Chondrocyte (in vitro differentiated cells): Measurements from ENCODE around the gene SMPDL3B. TPM values are rescaled to one million over a fixed set of nuclear protein-coding genes. Genes with fewer than 3 reads are reported as not detected.
A peak's percentile ranks its signal among the peaks of the same experiment; 100 is the strongest.
"Not testable (repeated sequence)": the region's sequence is repeated elsewhere in the genome, so short reads cannot be mapped to it uniquely, and the experiment has no call there.

Experiments used
- DNase-seq: peaks from one replicate; pipeline ENCODE4 v3.0.0; 2021; ENCODE audit warnings: mixed read lengths, low spot score
- H3K27ac Mint-ChIP-seq: one replicate; pipeline ENCODE4 v1.8.0; 2021; ENCODE audit warnings: mild to moderate bottlenecking, moderate library complexity, mixed read lengths; ENCODE audit not compliant: unreplicated experiment
- H3K27me3 Mint-ChIP-seq: 2 replicates; pipeline ENCODE4 v1.8.0; 2021; ENCODE audit warnings: low read depth, mixed read lengths
- H3K36me3 Mint-ChIP-seq: 2 replicates; pipeline ENCODE4 v1.8.0; 2021; ENCODE audit warnings: low read depth, mixed read lengths
- H3K4me1 Mint-ChIP-seq: 2 replicates; pipeline ENCODE4 v1.8.0; 2021; ENCODE audit warnings: low read depth, mild to moderate bottlenecking, mixed read lengths
- H3K4me3 Mint-ChIP-seq: one replicate; pipeline ENCODE4 v1.8.0; 2021; ENCODE audit warnings: mild to moderate bottlenecking, moderate library complexity, mixed read lengths; ENCODE audit not compliant: unreplicated experiment
- H3K9me3 Mint-ChIP-seq: 2 replicates; pipeline ENCODE4 v1.8.0; 2021; ENCODE audit warnings: low read depth, mixed read lengths
- CTCF ChIP-seq: fragments of 200-600 bp; sonication (generic); IDR thresholded peaks from 2 replicates; pipeline ENCODE4 v1.5.0; 2021; ENCODE audit warnings: antibody characterized with exemption, mild to moderate bottlenecking, moderate library complexity
- total RNA-seq: library from RNA; stranded (reverse); gene quantifications from 3 replicates; pipeline ENCODE4 v1.2.1, GENCODE V29; 2021

SMPDL3B gene
- total RNA-seq, 1 donor from 2014 or later, result 0.15 TPM

GRCh38 chr1:27992276-27992675 is 57.5 kb downstream of the SMPDL3B start:
- TF ChIP-seq CTCF, result no peak
- Mint-ChIP-seq H3K36me3 (peaks cover 30% of the 10 kb centered on the region), H3K27me3 (no peaks in the 10 kb centered on the region), H3K9me3 (no peaks in the 10 kb centered on the region), H3K27ac (no peak overlapping the region), H3K4me3 (no peak overlapping the region), H3K4me1 (peaks cover 14% of the 10 kb centered on the region)
- no peak for DNase-seq

GRCh38 chr1:27993241-27993640 is 58.4 kb downstream of the SMPDL3B start:
- no peaks in the 10 kb centered on the region for H3K9me3 Mint-ChIP-seq
- TF ChIP-seq CTCF, result no peak
- no peak overlapping the region for H3K4me3 Mint-ChIP-seq
- peaks cover 33% of the 10 kb centered on the region for H3K36me3 Mint-ChIP-seq
- H3K4me1 Mint-ChIP-seq, result peaks cover 14% of the 10 kb centered on the region
- peak overlapping the region; percentile 78 for H3K27ac Mint-ChIP-seq
- no peaks in the 10 kb centered on the region for H3K27me3 Mint-ChIP-seq
- no peak for DNase-seq

- H3K4me3 Mint-ChIP-seq, result no peak overlapping the region
- H3K4me1 Mint-ChIP-seq, result peaks cover 14% of the 10 kb centered on the region
- H3K27me3 Mint-ChIP-seq, result no peaks in the 10 kb centered on the region
- no peak overlapping the region for H3K27ac Mint-ChIP-seq
- H3K36me3 Mint-ChIP-seq, result peaks cover 30% of the 10 kb centered on the region
- no peak for TF ChIP-seq CTCF
- no peak for DNase-seq
- H3K9me3 Mint-ChIP-seq, result no peaks in the 10 kb centered on the region
These were observed 59.3 kb downstream of the SMPDL3B start for GRCh38 chr1:27994060-27994459.

- H3K4me3 Mint-ChIP-seq, H3K27me3 Mint-ChIP-seq, DNase-seq, H3K27ac Mint-ChIP-seq, H3K9me3 Mint-ChIP-seq: not testable (repeated sequence)
- peaks cover 29% of the 10 kb centered on the region for H3K36me3 Mint-ChIP-seq
- peaks cover 14% of the 10 kb centered on the region for H3K4me1 Mint-ChIP-seq
These were observed 59.7 kb downstream of the SMPDL3B start for GRCh38 chr1:27994526-27994925.

GRCh38 chr1:27999055-27999454 is 64.3 kb downstream of the SMPDL3B start:
- TF ChIP-seq CTCF, result no peak
- H3K4me1 Mint-ChIP-seq, result peaks cover 1% of the 10 kb centered on the region
- DNase-seq, result no peak
- peaks cover 23% of the 10 kb centered on the region for H3K36me3 Mint-ChIP-seq
- no peak overlapping the region for H3K27ac Mint-ChIP-seq
- H3K4me3 Mint-ChIP-seq, result no peak overlapping the region
- H3K27me3 Mint-ChIP-seq, result no peaks in the 10 kb centered on the region
- H3K9me3 Mint-ChIP-seq, result no peaks in the 10 kb centered on the region

- DNase-seq, result no peak
- peaks cover 17% of the 10 kb centered on the region for H3K36me3 Mint-ChIP-seq
- no peak overlapping the region for H3K27ac Mint-ChIP-seq
- no peak for TF ChIP-seq CTCF
- H3K4me1 Mint-ChIP-seq, result no peaks in the 10 kb centered on the region
- no peaks in the 10 kb centered on the region for H3K9me3 Mint-ChIP-seq
- H3K27me3 Mint-ChIP-seq, result no peaks in the 10 kb centered on the region
- no peak overlapping the region for H3K4me3 Mint-ChIP-seq
These were observed 67.8 kb downstream of the SMPDL3B start for GRCh38 chr1:28002600-28002999.

- not testable (repeated sequence) for H3K4me3 Mint-ChIP-seq, H3K9me3 Mint-ChIP-seq, H3K27me3 Mint-ChIP-seq, DNase-seq, H3K27ac Mint-ChIP-seq, H3K4me1 Mint-ChIP-seq
- peaks cover 15% of the 10 kb centered on the region for H3K36me3 Mint-ChIP-seq
These were observed 68.3 kb downstream of the SMPDL3B start for GRCh38 chr1:28003117-28003516.
